ENCODE results near the gene TIAM1.
"Not testable (repeated sequence)": the region's sequence is repeated elsewhere in the genome, so short reads cannot be mapped to it uniquely, and the experiment has no call there.

TIAM1 gene

GRCh38 chr21:31252611-31253010 lies 91.5 kb downstream of the TIAM1 start:
- no peak for DNase-seq

- no peak for DNase-seq
Observed at GRCh38 chr21:31252091-31252490, 92.0 kb downstream of the TIAM1 start.

DNA sequence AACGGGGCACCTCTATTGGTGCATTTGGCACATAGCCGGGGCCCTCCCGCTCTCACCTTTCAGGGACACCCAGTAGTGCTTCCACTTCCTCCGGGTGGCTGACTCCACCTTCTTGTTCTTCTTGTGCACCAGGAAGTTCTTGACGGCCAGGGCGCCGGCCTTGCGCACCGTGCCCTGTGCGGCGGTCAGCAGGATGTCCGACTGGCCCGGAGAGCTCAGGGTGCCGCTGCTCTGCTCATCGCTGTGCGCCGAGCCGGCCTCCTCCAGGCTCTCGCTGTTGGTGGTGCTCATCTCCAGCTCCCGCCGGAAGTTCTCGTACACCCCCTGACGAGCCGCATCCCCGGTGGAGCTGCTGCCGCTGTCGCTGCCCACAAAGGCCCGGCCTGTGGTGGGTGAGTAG lies 92.4 kb downstream of the TIAM1 start:
- no peak for DNase-seq

DNA sequence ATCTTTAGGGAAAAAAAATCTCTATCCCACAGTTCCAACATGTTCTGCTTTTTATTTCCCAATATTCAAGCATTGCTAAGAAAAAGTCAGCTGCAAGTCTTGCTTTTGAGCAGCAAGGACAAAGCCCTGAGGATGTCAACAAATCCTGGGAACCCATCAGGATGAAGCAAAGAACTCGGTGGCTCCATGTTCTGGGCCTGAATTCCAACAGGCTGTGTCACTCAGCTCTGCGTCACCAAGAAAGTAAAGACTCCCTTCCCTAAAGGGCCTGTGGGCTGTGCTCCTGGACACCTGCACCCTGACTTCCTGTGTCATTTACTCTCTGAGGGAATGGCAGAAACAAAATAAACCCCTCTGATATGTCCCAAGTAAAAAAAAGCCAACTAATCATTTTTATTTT lies 95.5 kb downstream of the TIAM1 start:
- no peak for DNase-seq

GRCh38 chr21:31243611-31244010 lies 100.5 kb downstream of the TIAM1 start:
- DNase-seq = no peak

GRCh38 chr21:31236528-31236927 lies 107.5 kb downstream of the TIAM1 start:
- no peak for DNase-seq

- DNase-seq = peak; percentile 13
Observed at GRCh38 chr21:31235671-31236450, 108.2 kb downstream of the TIAM1 start.

GRCh38 chr21:31234936-31235335 lies 109.1 kb downstream of the TIAM1 start:
- no peak for DNase-seq

DNA sequence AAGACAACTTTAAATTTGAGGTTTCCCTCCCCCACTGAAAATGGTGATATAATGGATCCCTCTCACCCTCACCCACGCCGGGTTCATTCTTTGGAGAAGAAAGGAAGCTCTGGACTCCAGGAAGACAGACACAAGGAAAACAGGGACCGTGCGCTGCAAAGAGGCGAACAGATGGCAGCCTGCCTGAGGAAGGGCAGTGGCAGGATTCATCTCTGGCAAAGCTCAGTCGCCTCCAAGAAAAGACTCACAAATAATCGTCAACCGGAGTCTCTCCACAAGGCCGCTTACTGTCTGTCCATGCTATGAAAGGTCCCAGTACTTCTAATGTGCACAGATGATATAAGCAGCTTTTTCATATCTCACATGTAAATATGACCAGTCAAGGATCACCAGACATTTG lies 110.3 kb downstream of the TIAM1 start:
- DNase-seq = no peak

DNA sequence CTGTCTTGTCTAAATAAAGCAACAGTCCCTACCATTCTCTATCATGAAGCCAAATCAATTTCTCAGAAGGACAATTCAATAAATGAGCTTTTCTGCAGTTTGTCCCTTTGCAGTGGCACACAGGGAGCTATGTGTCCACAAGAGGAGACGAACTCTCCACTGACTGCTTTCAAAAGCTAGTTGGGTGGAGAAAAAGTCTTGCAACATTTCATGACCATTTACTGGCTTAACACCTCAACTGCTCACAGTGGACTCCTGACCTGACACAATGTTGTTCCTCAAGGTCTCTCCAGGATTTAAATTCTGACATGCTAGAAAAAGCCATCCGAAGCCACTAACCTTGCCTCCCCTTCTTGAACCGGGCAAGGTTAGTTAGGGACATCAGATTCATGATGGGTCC lies 111.7 kb downstream of the TIAM1 start:
- DNase-seq = no peak

GRCh38 chr21:31230937-31231336 lies 113.1 kb downstream of the TIAM1 start:
- DNase-seq = no peak

DNA sequence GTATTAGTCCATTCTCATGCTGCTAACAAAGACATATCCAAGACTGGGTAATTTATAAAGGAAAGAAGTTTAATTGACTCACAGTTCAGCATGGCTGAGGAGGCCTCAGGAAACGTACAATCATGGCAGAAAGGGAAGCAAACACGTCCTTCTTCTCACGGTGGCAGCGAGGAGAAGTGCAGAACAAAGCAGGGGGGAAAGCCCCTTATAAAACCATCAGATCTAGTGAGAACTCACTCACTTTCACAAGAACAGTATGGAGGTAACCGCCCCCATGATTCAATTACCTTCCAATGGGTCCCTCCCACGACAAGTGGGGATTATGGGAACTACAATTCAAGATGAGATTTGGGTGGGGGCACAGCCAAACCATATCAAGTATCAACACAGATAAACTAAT lies 115.3 kb downstream of the TIAM1 start:
- not testable (repeated sequence) for DNase-seq

GRCh38 chr21:31225713-31226112 lies 118.3 kb downstream of the TIAM1 start:
- DNase-seq = no peak

DNA sequence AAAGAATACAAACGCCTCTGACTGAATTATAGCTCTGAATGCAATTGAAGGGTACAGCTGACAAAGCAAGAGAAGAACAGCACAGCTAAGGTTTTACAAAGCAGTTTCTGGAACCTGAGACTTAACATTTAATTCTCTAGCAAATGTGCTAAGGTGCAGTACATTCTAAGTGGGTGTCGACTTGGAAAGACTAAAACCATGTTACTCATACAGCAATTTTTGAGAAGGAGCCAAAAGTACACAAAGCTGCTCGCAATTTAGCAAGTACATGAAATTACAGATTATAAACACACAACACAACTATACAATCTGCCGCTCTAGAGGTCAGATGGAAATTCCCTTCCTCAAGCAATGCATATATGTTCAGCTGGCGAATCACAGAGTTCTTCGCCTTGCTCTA lies 121.9 kb downstream of the TIAM1 start:
- no peak for DNase-seq

DNA sequence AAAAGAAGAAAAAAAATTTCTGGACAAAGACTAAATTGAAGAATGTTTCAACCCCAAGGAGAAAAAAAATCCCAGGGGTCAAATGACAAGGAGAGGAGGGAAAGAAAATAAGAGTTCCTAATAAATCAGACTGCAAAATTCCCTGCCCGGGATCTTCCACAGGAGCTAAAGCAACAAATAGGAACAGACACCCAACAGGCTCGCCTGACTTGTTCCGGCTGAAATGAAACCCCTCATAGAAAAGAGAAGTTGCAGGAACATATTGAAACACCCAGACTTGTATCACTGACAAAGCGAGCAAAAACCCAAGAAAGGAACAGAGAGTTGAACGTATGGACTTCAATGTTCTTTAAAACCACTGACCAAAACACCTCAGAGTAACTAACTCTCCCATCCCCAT lies 123.0 kb downstream of the TIAM1 start:
- no peak for DNase-seq

DNA sequence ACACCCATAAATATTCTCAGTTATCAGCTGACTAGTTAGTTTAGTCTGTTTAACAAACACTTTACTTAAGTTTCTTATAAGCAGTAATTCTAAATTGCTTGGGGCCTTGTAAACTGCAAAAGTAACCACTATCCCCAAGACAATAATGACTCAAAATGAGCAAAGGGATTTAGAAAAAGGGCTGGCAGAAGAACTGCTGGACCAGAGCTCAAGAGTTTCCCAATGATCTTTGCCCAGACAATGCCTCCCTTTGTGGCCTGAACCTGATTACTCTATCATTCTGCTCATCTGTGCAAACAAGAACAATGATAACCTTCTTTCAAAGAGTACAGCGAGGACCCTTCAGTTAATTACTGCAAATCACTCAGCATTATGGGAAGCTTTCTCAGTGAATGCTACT lies 123.5 kb downstream of the TIAM1 start:
- no peak for DNase-seq

- no peak for DNase-seq
Observed at GRCh38 chr21:31218830-31219608, 125.0 kb downstream of the TIAM1 start.

DNA sequence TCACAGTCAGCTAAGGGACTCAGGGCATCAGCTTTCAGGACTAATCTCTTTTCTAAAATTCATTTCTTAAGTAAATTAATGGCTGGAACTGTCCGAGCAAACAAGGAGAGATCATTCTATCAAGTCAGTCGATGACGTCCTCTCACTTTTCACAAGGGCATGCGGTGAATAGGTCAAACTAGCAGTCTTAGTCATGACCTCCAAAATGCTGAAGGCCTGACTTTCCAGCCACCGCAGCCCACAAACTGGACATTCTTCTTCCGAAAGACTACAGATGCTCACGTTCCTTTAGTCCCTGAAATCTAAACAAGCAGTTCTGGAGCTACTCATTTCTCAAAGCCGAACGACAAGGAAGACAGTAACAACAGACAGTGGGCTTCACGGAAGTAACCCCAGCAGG lies 127.9 kb downstream of the TIAM1 start:
- DNase-seq = no peak

DNA sequence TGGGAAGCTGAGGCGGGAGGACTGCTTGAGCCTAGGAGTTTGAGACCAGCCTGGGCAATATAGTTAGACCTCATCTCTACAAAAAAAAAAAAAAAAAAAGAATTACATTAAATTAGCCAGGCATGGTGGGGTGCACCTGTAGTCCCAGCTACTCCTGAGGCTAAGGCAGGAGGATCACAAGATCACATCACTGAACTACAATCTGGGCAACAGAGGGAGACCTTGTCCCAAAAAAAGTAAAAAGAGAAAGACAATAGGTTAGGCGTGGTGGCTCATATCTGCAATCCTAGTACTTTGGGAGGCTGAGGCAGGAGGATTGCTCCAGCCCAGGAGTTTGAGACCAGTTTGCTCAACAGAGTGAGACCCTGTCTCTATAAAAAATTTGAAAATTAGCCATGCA lies 130.3 kb downstream of the TIAM1 start:
- no peak for DNase-seq

- no peak for DNase-seq
Observed at GRCh38 chr21:31211836-31212235, 132.2 kb downstream of the TIAM1 start.

GRCh38 chr21:31205412-31205811 lies 138.6 kb downstream of the TIAM1 start:
- DNase-seq = no peak

- DNase-seq = no peak
Observed at GRCh38 chr21:31204801-31205200, 139.3 kb downstream of the TIAM1 start.

DNA sequence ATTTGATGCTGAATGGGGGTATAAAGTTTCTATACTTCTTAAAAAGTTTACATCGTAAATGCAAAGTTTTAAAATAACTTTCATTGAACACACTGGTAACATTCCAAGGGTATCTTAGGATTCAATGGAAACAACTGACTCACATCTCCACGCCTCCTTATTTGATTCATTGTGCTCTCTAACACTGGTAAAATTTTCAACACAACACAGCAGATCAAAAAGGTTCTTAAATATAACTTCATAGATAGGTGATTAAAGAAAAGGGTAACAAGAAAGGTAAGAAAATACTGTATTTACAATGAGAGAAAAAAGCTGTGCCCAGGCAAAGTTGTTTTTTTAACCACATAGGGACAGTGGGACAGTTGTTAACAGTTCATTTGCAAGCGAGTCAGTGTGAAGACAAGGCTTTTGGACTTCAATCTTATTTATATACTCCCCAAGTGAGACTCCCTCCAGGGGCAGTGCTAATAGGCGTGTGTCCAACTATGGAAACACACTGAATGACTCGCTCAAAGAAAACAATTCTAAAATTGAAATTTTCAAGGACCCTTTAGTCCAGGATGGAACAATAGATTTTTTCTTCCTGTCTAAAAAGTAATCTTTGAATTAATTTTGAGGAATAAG lies 140.5 kb downstream of the TIAM1 start:
- DNase-seq = no peak

DNA sequence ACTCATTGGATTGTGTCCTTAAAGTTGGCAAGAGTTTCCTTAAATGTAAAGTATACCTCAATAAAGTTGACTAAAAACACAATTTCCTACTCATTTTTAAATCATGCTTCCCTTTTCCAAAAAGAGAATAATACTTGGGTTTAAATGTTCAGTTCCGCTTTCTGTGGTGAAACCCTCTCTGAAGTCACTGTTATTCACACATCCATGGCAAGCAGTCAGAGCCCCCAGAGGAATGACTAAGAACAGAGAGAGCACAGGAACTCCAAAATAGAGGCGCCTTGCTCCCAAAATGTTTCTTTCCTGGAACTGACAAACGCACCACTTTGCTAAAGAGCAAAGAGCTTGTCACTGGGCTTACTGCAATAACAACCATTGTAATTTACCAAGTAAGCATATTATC lies 142.5 kb downstream of the TIAM1 start:
- DNase-seq = no peak
